Activated CD4-positive, alpha-beta T cell treated with anti-CD3 and anti-CD28 coated beads for 24 hours (primary cell): ENCODE data around the gene ANKRD18A.
"Not testable (repeated sequence)": the region's sequence is repeated elsewhere in the genome, so short reads cannot be mapped to it uniquely, and the experiment has no call there.

Source experiments
- DNase-seq, 2 donors: peaks; one replicate each; pipeline ENCODE4 v3.0.0-alpha.2; 2020; ENCODE audit warnings: low read depth in 2 of 2

Gene ANKRD18A

DNA sequence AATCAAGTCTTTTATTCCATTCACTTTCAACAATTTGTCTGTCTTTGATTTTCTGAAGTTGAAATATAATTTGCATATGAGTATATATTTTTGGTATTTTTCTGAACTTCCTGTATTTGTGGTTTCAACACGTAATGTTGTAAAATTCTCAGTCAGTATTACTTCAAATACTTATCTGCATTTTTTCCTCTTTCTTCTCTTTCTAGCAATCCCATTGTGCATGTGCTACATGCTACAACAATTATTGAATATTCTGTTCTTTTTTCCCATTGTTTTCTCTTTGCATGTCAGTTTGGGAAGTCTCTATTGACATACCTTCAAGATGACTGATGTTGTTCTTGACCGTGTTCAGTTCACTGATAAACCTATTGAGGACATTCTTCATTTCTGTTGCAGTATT lies 5.6 kb upstream of the ANKRD18A start:
- DNase-seq, result no peak

DNA sequence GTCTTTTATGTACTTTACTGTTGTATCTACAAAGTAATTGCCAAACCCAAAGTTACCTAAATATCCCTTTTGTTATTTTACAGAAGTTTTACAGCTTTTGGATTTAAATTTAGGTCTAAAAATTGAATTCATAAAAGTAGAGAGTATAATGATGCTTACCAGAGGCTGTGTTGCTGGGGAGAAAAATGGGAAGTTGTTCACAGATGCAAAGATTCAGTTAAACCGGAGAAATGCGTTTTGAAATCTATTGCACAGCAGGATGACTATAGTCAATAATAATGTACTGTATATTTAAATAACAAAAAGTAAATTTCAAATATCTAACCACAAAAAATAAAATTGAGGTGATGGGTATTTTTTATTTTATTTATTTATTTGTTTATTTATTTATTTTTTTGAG lies 2.6 kb upstream of the ANKRD18A start:
- no peak for DNase-seq

DNA sequence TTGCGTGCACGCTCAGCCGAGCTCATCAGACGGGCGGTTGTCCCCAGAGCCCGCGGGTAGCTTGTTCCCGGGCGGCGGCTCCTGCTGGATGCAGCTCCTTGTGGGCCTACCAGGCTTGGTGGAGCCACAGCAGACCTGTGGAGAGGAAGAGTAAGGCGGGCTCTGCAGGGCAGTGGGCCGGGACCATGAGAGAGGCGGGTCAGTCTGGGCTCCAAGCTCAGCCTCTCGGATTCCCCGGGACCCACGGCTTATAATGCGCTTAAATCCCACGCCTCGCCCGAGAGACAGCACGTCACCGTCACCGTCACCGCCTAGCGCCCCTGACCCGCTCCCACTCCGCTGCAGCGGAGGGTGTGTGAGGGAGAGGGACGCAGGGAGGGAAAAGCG lies 1.9 kb upstream of the ANKRD18A start:
- no peak for DNase-seq

DNA sequence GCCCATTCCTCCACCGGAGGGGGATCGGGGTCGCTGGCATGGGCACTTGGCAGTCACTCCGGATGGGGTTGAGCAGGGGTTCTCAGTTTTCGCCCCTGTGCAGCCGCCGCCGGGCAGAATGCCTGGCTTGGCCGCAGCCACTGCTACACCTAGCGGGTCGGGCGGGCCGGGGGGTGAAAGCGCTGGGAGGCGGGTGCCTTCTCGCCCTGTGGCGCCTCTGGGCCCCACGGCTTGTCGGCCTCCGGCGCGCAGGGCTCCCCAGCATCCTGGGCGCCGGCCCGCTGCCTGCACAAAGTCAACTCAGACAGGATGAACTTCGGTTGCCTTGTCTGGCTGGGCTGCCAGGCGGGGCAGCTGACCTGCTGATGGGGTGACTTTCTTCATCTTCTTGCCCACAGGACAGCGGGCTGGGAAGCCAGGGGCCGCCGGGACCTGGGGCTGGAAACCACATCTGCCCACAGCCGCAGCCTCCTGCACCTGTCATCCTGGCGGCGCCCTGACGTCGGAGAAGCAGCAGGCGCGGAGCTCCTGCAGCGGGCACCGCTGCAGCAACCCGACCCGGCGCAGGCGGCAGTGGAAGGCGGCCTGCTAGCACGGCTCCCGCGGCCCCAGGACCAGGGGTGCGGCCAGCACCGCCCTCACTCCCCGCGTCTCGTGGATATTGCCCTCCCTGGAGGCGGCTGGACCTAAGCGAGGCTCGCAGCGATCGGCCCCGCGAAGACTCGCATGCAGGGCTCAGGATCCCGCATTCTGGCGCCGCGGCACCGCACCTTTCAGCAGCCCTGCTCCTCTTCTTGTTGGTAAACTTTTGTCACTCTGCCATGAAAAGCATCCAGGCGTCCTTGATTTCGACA lies 1.3 kb upstream of the ANKRD18A start:
- peak; percentile 19 to 33 for DNase-seq

DNA sequence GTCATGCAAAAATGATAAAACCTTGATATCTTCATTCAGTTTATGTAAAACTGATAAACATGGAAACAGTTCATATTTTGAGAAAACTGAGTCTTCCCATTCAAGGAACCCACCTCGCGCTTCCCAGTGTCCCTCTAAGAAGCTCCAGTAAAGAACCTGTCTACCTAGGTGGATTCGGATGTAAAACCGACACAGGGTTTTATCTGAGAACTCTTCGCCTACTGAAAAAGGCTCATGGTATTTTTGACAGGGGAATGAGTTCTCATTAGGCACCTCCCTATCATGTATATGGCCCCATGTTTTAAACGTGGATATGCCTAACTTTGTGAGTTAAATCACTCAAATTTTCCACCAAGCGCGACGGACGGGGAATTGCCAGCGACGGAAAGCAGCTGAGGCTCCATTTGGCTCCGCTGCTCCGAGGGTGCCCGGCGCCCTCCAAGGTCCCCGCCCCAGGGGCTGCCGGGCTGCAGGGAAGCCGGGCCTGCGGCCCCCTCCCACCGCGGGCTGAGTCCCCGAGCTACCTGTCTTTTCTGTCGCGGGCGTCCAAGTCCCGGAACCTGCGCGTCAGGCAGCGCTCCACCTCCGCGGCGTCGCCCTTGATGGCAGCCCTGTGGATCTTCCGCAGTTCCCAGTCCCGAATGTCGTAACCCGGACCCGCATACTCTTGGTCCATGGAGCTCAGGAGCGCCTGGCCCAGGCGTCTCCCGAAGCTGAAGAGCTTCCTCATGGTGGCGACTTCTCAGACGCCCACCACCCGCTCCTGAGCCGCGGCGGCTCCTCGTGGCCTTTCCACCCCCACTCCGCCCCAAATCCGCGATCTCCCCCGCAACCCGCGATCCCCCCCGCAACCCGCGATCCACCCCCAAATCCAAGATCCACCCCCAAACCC lies 594 bp downstream of the ANKRD18A start:
- peak in 1 of 2 donors; percentile 0 for DNase-seq

DNA sequence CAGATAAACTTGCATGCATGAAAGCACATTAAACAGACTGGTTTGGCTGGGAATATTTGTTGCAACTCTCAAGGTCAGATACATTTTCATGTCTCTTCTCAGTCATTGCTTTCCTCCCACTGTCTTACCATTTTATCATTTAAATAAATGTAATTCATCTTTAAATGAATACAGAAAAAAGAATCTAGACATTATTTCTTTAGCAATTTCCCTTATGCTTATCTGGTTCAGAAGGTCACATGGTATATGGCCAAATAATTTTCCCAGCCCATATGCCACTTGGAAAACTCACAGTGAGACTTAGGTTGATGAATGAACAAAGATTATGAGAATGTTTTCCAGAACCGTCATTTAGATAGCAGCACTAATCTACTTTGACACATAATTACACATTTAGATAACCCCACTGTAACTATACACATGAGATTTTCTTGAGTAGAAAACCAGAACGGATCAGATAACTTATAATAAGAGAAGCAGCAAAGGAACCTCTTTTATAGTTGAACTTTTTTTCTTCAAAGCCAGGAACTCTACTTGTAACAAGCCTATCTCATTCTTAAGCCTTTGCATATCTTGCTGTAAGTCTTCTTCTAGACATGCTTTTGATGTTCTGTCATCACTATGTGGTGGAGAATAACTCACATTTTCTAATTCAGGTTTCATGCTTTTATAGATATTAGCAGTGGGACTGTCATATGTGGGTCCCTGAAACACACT lies 22.2 kb downstream of the ANKRD18A start:
- DNase-seq, result not testable (repeated sequence)

DNA sequence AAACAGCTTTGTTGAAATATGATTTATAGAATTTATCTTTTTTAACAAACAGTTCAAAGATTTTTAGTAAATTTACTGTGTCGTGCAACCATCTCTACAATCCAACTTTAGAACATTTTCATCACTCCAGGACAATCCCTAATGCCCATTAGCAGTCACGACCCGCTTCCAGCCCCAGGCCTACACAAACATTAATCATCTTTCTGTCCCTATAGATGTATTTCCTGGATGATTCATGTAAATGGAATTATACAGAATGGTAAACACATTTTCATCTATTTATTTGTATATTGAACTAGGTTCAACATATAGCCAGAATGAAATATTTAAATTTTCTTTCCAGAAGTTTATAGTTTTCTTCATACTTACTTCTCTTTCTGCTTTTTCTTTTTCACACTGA lies 25.3 kb downstream of the ANKRD18A start:
- not testable (repeated sequence) for DNase-seq

DNA sequence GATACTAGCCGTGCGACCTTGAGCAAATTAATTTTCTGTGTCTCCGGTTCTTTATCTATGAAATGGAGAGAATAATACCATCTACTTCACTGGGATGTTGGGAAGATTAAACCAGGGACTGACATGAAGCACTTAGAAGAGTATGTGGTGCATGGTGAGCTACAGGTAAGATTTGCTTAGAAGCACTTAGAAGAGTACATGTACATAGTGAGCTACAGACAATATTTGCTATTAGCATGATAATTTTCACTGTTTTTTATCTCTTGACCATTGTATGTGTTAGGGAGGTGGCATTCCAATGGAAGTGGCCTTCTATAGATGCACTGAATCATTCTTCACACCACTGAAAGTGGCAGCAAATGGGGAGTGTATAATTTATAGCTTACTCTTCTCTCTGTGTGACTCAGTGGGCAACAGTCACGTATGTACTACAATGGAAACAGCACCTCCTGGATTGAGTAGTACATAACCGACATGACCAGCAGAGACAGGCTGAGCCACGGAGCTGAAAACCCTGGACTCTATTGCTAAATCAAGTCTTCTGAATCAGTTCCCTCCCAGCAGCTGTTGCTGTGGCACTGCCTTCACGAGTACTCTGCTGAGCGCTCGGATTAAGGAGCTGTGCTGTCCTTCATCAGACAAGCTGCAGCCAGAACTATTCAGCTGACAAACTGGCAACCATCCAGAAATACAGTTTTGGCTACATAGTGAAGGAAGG lies 28.9 kb downstream of the ANKRD18A start:
- not testable (repeated sequence) for DNase-seq

DNA sequence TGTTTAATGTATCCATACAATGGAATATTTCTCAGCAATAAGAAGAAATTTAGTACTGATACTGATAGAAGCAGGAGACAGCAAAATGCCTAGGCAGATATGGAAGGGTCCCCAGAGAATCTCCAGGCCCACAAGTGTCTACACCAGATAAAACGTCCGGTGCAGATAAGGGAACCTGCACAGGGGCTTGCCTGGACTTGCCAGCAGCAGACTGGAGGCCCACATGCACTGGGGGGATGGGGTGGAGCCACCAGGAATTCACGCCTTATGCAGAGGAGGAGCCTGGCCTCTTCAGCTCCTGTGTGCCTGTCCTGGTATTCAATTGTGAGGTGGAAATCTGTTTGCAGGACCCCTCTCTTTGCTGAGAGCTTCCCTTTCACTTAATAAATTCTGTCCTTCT lies 36.6 kb downstream of the ANKRD18A start:
- DNase-seq, result not testable (repeated sequence)

DNA sequence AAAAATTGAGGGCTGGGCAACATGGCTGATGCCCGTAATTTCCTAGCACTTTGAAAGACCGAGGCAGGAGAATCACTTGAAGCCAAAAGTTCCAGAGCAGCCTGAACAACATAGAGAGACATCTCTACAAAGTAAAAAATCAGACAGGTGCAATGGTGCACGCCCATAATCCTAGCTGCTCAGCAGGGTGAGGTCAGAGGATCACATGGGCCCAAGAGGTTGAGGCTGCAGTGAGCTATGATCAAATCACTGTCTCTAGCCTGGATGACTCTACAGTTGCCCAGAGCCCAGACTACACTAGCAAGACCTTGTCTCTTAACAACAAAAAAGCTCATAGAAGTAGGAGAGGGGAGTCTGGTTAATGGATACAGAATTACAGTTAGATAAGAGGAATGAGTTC lies 40.3 kb downstream of the ANKRD18A start:
- not testable (repeated sequence) for DNase-seq

DNA sequence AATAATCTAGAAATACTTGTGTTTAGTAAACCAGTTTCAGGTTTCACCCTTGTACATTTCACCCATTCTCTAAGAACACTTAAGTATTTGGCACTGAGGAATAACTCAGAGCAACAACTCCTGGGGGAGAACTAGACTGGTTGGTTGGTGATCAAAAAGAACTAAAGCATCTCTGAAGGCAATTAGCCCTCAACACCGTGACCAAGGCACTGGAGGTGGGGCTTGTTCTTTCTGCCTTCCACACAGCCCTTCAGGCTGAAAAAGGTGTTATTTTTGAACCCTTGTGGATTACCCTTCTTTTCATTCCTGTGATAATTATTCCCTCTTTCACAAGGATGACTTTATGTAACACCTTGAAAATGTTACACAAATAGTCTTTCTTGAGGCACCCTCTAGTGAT lies 44.2 kb downstream of the ANKRD18A start:
- not testable (repeated sequence) for DNase-seq

DNA sequence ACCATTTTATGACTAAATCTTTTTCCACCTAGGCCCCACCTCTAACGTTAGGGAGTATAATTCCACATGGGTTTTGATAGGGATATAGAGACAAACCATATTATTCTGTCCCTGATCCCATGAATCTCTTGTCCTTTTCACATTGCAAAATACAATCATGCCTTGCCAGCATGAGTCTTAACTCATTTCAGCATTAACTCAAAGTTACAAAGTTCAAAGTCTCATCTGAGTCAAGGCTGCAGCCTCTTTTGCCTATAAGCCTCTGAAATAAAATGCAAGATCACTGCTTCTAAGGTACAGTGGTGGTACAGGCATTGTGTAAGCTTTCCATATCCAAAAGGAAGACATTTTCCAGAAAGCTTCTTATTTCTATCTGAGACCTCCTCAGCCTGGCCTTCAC lies 54.3 kb downstream of the ANKRD18A start:
- not testable (repeated sequence) for DNase-seq

DNA sequence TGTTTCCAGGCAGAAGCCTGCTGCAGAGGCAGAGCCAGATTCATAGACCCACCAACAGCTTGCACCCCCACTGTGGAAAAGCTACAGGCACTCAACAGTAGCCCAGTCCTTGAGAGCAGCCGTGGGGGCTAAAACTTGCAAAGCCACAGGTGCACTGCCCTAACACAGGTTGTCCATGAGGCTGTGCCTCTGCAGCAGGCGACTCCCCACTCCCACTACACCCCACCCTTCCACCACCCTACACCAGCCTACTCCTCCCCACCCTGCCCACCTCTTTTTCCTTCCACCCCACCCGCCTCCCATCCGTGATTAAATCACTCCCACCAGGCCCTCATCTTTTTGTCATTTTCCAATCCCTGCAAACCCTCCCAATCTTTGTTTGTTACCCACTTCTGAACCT lies 55.2 kb downstream of the ANKRD18A start:
- DNase-seq, result not testable (repeated sequence)

DNA sequence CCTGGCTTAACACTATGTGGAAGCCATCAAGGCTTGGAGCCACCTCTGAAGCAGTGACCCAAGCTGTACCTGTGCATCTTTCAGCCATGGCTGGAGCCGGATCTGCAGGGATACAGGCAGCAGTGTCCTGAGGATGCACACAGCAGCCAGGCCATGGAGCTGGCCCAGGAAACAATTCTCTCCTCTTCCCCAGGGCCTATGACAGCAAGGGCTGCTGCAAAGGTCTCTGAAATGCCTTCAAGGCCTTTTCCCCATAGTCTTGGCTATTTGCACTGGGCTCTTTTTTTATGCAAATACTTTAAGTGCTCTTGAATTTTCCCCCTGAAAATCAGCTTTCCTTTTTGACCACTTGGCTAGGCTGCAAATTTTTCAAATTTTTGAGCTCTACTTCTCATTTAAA lies 56.5 kb downstream of the ANKRD18A start:
- DNase-seq, result not testable (repeated sequence)

DNA sequence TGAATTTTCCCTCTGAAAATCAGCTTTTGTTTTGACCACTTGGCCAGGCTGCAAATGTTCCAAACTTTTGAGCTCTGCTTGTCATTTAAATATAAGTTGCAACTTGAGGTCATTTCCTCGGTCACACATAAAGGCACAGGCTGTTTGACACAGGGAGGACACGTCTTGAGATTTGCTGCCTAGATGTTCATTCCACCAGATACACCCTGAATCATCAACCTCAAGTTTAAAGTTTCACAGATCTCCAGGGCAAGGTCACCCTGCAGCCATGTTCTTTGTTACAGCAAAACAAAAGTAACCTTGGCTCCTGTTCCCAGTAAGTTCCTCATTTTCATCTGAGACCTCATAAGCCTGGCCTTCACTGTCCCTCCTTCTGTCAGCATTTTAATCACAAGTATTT lies 59.3 kb downstream of the ANKRD18A start:
- DNase-seq, result not testable (repeated sequence)

DNA sequence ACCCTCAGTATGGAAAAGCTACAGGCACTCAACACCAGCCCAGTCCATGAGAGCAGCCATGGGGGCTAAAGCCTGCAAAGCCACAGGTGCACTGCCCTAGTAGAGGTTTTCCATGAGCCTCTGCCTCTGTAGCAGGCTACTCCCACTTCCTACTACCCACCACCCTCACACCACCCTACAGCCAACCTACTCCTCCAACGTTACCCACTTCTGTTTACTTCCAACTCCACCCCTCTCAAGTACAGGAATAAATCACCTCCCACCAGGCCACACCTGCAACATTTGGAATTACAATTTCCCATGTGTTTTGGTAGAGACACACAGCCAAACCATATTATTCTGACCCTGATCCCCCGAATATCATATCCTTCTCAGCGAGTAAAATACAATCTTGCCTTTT lies 61.2 kb downstream of the ANKRD18A start:
- DNase-seq, result not testable (repeated sequence)

DNA sequence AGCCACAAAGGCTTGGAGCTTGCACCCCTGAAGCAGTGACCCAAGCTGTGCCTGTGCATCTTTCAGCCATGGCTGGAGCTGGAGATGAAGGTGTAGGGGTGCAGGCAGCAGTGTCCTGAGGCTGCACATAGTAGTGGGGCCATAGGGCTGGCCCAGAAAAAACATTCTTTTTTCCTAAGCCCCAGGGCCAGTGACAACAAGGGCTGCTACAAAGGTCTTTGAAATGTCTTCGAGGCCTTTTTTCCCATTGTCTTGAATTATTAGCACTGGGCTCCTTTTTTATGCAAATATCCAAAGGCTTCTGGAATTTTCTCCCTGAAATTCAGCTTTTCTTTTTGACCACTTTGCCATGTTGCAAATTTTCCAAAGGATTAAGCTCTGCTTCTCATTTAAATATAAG lies 62.6 kb downstream of the ANKRD18A start:
- not testable (repeated sequence) for DNase-seq

DNA sequence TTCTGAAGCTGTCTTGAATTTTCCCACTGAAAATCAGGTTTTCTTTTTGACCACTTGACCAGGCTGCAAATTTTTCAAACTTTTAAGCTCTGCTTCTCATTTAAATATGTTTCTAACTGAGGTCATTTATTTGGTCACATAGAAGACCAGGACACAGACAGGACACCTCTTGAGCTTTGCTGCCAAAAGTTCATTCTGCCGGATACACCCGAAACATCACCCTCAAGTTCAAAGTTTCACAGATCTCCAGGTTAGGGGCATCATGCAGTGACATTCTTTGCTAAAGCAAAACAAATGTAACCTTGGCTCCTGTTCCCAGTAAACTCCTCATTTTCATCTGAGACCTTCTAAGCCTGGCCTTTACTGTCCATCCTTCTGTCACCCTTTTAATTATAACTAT lies 65.4 kb downstream of the ANKRD18A start:
- not testable (repeated sequence) for DNase-seq

DNA sequence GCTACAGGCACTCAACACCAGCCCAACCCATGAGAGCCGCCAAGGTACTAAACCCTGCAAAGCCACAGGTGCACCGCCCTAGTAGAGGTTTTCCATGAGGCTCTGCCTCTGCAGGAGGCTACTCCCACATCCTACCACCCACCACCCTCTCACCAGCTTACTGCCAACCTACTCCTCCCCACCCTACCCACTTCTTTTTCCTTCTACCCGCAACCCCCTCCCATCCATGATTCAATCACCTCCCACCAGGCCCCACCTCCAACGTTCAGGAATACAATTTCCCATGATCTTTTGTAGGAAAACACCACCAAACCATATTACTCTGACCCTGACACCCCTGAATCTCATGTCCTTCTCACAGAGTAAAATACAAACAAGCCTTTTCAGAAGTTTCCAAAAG lies 67.4 kb downstream of the ANKRD18A start:
- not testable (repeated sequence) for DNase-seq

DNA sequence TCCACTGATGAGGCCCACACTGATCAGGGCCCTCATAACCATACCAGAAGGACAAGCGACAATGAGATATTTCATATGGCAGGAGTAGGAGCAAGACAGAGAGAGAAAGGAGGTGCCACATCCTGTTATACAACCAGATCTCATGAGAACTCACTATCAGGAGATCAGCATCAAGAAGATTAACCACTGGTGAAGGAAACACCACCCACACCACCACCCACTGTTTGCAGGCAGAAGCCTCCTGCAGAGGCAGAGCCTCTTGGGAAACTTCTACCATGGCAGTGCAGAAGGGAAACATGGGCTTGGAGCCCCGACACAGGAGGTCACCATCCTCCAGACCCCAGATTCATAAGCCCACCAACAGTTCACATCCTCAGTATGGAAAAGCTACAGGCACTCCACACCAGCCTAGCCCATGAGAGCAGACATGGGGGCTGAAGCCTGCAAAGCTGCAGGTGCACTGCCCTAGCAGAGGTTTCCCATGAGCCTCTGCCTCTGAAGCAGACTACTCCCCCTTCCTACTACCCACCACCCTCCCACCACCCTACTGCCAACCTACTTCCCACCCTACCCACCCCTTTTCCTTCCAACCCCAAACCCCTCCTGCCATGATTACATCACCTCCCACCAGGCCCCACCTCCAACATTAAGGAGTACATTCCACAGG lies 73.8 kb downstream of the ANKRD18A start:
- DNase-seq, result peak in 1 of 2 donors; percentile 23

DNA sequence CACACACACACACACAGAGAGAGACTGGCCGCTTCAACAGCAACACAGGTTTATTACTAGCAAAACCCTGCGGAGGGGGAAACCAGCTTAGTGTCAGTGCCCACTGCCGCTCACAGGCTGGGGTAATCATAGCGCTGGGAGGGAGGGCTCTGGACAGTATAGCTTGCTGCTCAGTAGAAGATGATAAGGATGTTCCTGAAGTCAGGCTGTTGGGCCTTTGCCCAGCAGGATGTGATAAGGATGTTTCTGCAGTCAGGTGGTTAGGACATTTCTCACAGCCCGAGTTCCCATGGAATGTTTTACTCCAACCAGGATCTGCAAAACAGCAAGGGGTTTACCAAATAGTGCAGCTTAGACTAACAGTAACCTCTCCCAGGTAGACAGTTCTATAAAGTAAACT lies 79.9 kb downstream of the ANKRD18A start:
- not testable (repeated sequence) for DNase-seq
